Stomach (tissue), 9 donors: Measurements from ENCODE around the gene NUBP1. TPM values are rescaled to one million over a fixed set of nuclear protein-coding genes. Genes with fewer than 3 reads are reported as not detected.

Source experiments
- DNase-seq, 2 donors: peaks; one replicate each; pipeline versions ENCODE4 v3.0.0 to v3.0.0-alpha.2; 2013 to 2019
- H3K27ac ChIP-seq, 5 donors: fragments of 200-600 bp in 4 of 5; sonication (generic) in 4 of 5; one replicate each; pipeline ENCODE4 v1.5.1; 2013 to 2019; ENCODE audit warnings: mild to moderate bottlenecking in 1 of 5, moderate library complexity in 1 of 5
- H3K27me3 ChIP-seq, 3 donors: fragments of 200-600 bp; sonication (generic); one replicate each; pipeline ENCODE4 v1.5.1; 2017 to 2019; ENCODE audit warnings: mixed run types in 1 of 3
- H3K36me3 ChIP-seq, 4 donors: fragments of 200-600 bp; sonication (generic); 1 replicate in 3 of 4; 2 replicates in 1 of 4; pipeline ENCODE4 v1.5.1; 2016 to 2019
- H3K4me1 ChIP-seq, 4 donors: fragments of 200-600 bp; sonication (generic); one replicate each; pipeline ENCODE4 v1.5.1; 2016 to 2019
- H3K4me3 ChIP-seq, 4 donors: fragments of 200-600 bp; sonication (generic) in 3 of 4; one replicate each; pipeline ENCODE4 v1.5.1; 2016 to 2019; ENCODE audit warnings: mild to moderate bottlenecking in 1 of 4
- H3K9me3 ChIP-seq, 4 donors: fragments of 200-600 bp; sonication (generic); one replicate each; pipeline ENCODE4 v1.5.1; 2016 to 2019
- EP300 ChIP-seq: sonication (generic); formaldehyde crosslinking; IDR thresholded peaks from one replicate; pipeline ENCODE4 v1.6.1; 2017; ENCODE audit warnings: antibody characterized with exemption
- POLR2A ChIP-seq, 4 donors: fragments of 450-650 bp; IDR thresholded peaks; one replicate each; pipeline ENCODE4 v1.6.1; 2016; ENCODE audit warnings: antibody characterized with exemption in 4 of 4, control low read depth in 2 of 4, mild to moderate bottlenecking in 1 of 4, moderate library complexity in 1 of 4
- POLR2AphosphoS5 ChIP-seq, 3 donors: sonication (generic); formaldehyde crosslinking; IDR thresholded peaks; one replicate each; pipeline ENCODE4 v1.6.1; 2016; ENCODE audit warnings: antibody characterized with exemption in 3 of 3
- WGBS, 5 donors: extraction: QIAGEN DNeasy Blood & Tissue Kit in 3 of 5; methylation state at CpG; one replicate each; pipeline versions ENCODE4 v1.1.5 to v1.1.7; 2013 to 2018; 5-methylcytosine and 5-hydroxymethylcytosine counted together
- intact Hi-C: fragments of 100-400 bp; cut with DNase I; formaldehyde crosslinking; loops from one replicate; pipeline ENCODE4 v1.15.1; 2023; ENCODE audit warnings: low total_unique reads
- polyA plus RNA-seq, 3 donors: library from polyadenylated mRNA; stranded (reverse); fragments of 200-250 nt; gene quantifications; one replicate each; pipeline ENCODE4 v1.2.3, GENCODE V29; 2013
- total RNA-seq, 5 donors: library from RNA; depleted of rRNA; stranded (reverse); fragments of >200 nt; gene quantifications; one replicate each; pipeline versions ENCODE4 v1.1.0 to v1.2.3, GENCODE V29; 2014 to 2016
- TF ChIP-seq, protein P1 (sequence below), 7 experiments: fragments of 450-650 bp in 4 of 7; fragments of 200-600 bp in 3 of 7; sonication (generic) in 3 of 7; IDR thresholded peaks; one replicate each; pipeline ENCODE4 v1.5.1; 2016 to 2019; ENCODE audit warnings: antibody characterized with exemption in 7 of 7, control low read depth in 2 of 7, mild to moderate bottlenecking in 1 of 7
- donor health status: healthy with polysubstance abuse.
- donor health status: Bipolar disorder and iron deficiency.
- donor health status: healthy.

NUBP1 gene
- total and polyA plus RNA-seq, 8 donors, result 2.2 to 239 (median 39.0) TPM

DNA sequence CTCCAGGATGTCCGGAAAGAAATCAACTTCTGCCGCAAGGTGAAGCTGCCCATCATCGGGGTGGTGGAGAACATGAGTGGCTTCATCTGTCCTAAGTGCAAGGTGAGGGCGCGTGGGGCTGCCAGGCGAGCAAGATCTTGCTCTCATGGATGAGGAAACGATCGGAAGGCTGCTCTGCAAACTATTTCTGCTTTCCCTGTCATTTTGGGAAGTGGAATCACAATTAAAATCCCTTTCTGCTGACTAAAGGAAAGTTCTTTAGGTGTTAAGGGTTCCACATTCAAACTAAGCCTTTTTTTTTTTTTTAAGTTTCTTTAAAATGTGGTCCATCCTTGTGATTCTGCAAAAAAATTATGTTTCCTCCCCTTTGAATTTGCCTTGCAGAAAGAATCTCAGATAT lies 17.7 kb downstream of the NUBP1 start:
- Histone ChIP-seq H3K27me3 (no peaks in the 10 kb centered on the region), H3K4me3 (no peak overlapping the region), H3K9me3 (no peaks in the 10 kb centered on the region), H3K27ac (no peak overlapping the region), H3K36me3 (peaks cover 79 to 100% (median 97%) of the 10 kb centered on the region in 4 donors), H3K4me1 (peaks cover 0 to 6% (median 0%) of the 10 kb centered on the region in 4 donors)
- 83 to 97% (median 89%) methylated on average over 8 of the region's 8 CpGs for WGBS, 5 donors
- TF ChIP-seq EP300, result no peak
- DNase-seq, result no peak
- intact Hi-C loops, result no loop called here

DNA sequence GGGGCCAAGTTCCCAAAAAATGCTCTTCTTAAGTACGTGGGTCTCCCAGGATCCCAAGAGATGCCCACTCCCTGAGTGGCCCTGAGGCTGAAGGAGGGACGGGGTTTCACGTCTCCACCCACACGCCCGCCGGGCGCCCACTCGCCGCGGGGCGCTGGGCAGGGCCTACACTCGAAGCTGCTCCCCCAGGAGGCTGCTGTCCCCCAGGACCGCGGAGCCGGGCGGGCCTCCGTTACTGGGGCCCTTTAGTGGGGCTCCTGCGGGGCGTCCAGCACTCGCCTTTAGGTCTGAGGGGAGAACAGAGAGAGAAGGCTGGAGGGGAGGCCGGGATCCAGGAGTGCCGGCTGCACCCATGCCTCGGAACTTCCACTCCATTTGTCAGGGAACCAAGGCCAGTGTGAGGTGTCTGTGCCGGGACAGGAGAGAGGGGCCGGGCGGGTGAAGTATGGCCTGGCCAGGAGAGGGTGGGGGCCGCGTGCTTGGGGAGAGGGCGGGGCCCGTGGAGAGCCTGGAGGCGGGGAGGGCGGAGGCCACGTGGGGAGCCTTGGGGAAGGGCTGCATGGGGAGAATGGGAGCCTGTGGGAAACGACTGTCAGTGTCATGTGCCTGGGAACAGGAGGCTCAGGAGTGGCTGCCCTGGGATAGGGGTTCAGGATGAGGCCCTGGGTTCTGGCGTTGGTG lies 18.8 kb downstream of the NUBP1 start:
- Histone ChIP-seq H3K27me3 (no peaks in the 10 kb centered on the region), H3K27ac (no peak overlapping the region), H3K4me3 (no peak overlapping the region), H3K4me1 (peaks cover 0 to 6% (median 0%) of the 10 kb centered on the region in 4 donors), H3K36me3 (peaks cover 68 to 100% (median 96%) of the 10 kb centered on the region in 4 donors), H3K9me3 (no peaks in the 10 kb centered on the region)
- TF ChIP-seq POLR2AphosphoS5 (IDR thresholded peaks at IDR 0.05) (no peak), EP300 (no peak), POLR2A (IDR thresholded peaks at IDR 0.05) (no peak)
- TF ChIP-seq, protein P1, sequence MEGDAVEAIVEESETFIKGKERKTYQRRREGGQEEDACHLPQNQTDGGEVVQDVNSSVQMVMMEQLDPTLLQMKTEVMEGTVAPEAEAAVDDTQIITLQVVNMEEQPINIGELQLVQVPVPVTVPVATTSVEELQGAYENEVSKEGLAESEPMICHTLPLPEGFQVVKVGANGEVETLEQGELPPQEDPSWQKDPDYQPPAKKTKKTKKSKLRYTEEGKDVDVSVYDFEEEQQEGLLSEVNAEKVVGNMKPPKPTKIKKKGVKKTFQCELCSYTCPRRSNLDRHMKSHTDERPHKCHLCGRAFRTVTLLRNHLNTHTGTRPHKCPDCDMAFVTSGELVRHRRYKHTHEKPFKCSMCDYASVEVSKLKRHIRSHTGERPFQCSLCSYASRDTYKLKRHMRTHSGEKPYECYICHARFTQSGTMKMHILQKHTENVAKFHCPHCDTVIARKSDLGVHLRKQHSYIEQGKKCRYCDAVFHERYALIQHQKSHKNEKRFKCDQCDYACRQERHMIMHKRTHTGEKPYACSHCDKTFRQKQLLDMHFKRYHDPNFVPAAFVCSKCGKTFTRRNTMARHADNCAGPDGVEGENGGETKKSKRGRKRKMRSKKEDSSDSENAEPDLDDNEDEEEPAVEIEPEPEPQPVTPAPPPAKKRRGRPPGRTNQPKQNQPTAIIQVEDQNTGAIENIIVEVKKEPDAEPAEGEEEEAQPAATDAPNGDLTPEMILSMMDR (IDR thresholded peaks at IDR 0.05), result no peak
- 90 to 93% (median 92%) methylated on average over 25 to 35 of the region's 35 CpGs for WGBS, 5 donors
- no peak for DNase-seq
- intact Hi-C loops, result no loop called here

DNA sequence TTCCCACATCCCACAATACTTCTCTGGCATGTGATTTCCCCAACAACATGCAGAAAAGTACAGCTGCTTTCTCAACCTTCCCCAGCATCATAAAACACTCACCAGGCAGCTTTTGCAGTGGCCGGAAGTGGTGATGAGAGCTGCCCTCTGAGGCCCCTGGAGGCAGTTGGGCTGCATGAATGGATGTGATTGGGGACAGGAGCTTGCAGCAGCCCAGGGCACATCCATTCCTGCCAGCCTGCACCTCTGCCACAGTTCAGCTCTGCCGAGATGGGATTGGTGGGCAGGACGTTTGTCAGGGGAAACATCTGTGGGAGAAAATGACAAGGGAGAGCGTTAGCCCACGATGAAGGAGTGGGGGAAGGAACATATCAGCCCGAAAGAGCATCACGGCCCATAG lies 19.8 kb downstream of the NUBP1 start:
- TF ChIP-seq EP300, result no peak
- no peak for TF ChIP-seq POLR2A (IDR thresholded peaks at IDR 0.05)
- TF ChIP-seq, protein P1 (IDR thresholded peaks at IDR 0.05), result no peak
- no peak for TF ChIP-seq POLR2AphosphoS5 (IDR thresholded peaks at IDR 0.05)
- peaks cover 0 to 6% (median 0%) of the 10 kb centered on the region in 4 donors for H3K4me1 ChIP-seq
- 93 to 96% (median 95%) methylated on average over 5 to 7 of the region's 7 CpGs for whole genome bisulfite sequencing, 5 donors
- H3K36me3 ChIP-seq, result peaks cover 58 to 100% (median 96%) of the 10 kb centered on the region in 4 donors
- no peak overlapping the region for H3K4me3 ChIP-seq
- H3K27ac ChIP-seq, result no peak overlapping the region
- H3K27me3 ChIP-seq, result no peaks in the 10 kb centered on the region
- intact Hi-C loops, result no loop called here
- no peak for DNase-seq
- H3K9me3 ChIP-seq, result no peaks in the 10 kb centered on the region

DNA sequence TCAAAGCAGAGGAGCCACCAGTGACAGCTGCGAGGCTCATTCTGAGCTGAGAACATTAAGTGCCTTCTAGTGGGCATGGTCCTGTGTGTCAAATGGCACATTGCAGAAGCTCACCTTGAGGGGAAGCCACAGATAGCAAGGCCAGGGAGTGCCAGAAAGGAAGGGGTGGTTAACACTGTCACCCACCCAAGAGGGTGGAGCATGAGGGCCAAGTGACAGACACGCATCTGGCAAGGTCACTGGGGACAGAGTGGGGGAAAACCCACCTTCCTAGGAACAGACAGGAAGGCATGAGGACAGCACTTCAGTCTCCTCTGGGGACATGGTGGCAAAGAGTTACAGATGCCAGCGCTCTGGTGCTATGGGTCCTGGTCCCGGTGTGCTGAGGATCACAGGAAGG lies 22.1 kb downstream of the NUBP1 start:
- no peaks in the 10 kb centered on the region for H3K27me3 ChIP-seq
- intact Hi-C loops, result no loop called here
- WGBS, 5 donors, result 76 to 86% (median 84%) methylated on average over 3 to 4 of the region's 4 CpGs
- peaks cover 0 to 6% (median 0%) of the 10 kb centered on the region in 4 donors for H3K4me1 ChIP-seq
- no peak for DNase-seq
- no peak overlapping the region for H3K4me3 ChIP-seq
- H3K36me3 ChIP-seq, result peaks cover 35 to 95% (median 90%) of the 10 kb centered on the region in 4 donors
- H3K27ac ChIP-seq, result no peak overlapping the region
- H3K9me3 ChIP-seq, result no peaks in the 10 kb centered on the region
- no peak for TF ChIP-seq POLR2A (IDR thresholded peaks at IDR 0.05)
- TF ChIP-seq EP300, result no peak
- TF ChIP-seq POLR2AphosphoS5 (IDR thresholded peaks at IDR 0.05), result no peak
- TF ChIP-seq, protein P1 (IDR thresholded peaks at IDR 0.05), result no peak

DNA sequence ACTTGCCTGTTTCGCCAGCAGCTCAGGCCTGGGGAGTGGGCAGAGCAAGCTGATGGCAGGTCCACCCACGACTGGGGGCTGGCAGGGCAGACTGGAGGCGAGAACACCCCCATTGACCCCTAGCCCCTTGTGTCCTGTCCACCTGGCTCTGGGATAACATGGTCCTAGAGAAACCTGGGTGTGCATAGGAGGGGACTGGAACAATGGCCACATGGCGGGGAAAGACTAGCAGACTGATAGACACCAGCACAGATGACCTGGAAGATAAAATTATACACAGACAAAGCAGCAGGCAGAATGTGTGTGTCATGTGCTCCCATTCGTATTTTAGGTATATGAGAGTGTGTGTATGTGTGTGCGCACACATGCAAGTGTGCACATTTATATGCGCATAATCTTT lies 23.5 kb downstream of the NUBP1 start:
- WGBS, 5 donors, result 80 to 87% (median 86%) methylated on average over 6 to 7 of the region's 7 CpGs
- TF ChIP-seq POLR2AphosphoS5 (IDR thresholded peaks at IDR 0.05) (no peak), EP300 (no peak), POLR2A (IDR thresholded peaks at IDR 0.05) (no peak)
- TF ChIP-seq, protein P1 (IDR thresholded peaks at IDR 0.05), result no peak
- H3K36me3 ChIP-seq, result peaks cover 21 to 81% (median 76%) of the 10 kb centered on the region in 4 donors
- peaks cover 0 to 11% (median 0%) of the 10 kb centered on the region in 4 donors for H3K4me1 ChIP-seq
- H3K27me3 ChIP-seq, result no peaks in the 10 kb centered on the region
- H3K4me3 ChIP-seq, result no peak overlapping the region
- no peak for DNase-seq
- H3K9me3 ChIP-seq, result no peaks in the 10 kb centered on the region
- no peak overlapping the region for H3K27ac ChIP-seq
- intact Hi-C loops, result no loop called here
